Liver (tissue), 9 donors: ENCODE data around the gene GLIPR2. TPM values are rescaled to one million over a fixed set of nuclear protein-coding genes. Genes with fewer than 3 reads are reported as not detected.
"Not testable (repeated sequence)": the region's sequence is repeated elsewhere in the genome, so short reads cannot be mapped to it uniquely, and the experiment has no call there.

Experiments used
- DNase-seq: peaks from one replicate; pipeline ENCODE4 v3.0.0-alpha.2; 2017; ENCODE audit warnings: low spot score
- H3K27ac ChIP-seq, 2 donors: one replicate each; pipeline ENCODE4 v1.7.0; 2013; ENCODE audit warnings: inconsistent platforms in 2 of 2, low read length in 2 of 2, control low read depth in 1 of 2, low read depth in 1 of 2, mild to moderate bottlenecking in 1 of 2
- H3K27me3 ChIP-seq, 4 donors: one replicate each; pipeline versions ENCODE4 v1.6.1 to v1.7.0; 2013; ENCODE audit warnings: low read length in 3 of 4, inconsistent platforms in 1 of 4, mild to moderate bottlenecking in 1 of 4, moderate library complexity in 1 of 4; ENCODE audit not compliant: control insufficient read depth in 4 of 4, insufficient read depth in 4 of 4
- H3K36me3 ChIP-seq, 4 donors: one replicate each; pipeline versions ENCODE4 v1.6.1 to v1.7.0; 2013; ENCODE audit warnings: low read length in 3 of 4, mild to moderate bottlenecking in 3 of 4, low read depth in 1 of 4, moderate library complexity in 1 of 4; ENCODE audit not compliant: control insufficient read depth in 4 of 4, insufficient read depth in 3 of 4
- H3K4me1 ChIP-seq, 4 donors: one replicate each; pipeline versions ENCODE4 v1.6.1 to v1.7.0; 2013; ENCODE audit warnings: low read length in 3 of 4, mild to moderate bottlenecking in 3 of 4, moderate library complexity in 1 of 4; ENCODE audit not compliant: control insufficient read depth in 4 of 4, insufficient read depth in 4 of 4
- H3K4me3 ChIP-seq, 3 donors: one replicate each; pipeline versions ENCODE4 v1.6.1 to v1.7.0; 2013; ENCODE audit warnings: low read length in 3 of 3, control low read depth in 1 of 3, low read depth in 1 of 3, mild to moderate bottlenecking in 1 of 3
- H3K9ac ChIP-seq, 2 donors: one replicate each; pipeline ENCODE4 v1.7.0; 2013; ENCODE audit warnings: low read length in 2 of 2, mild to moderate bottlenecking in 2 of 2, moderate library complexity in 2 of 2, control low read depth in 1 of 2, low read depth in 1 of 2
- H3K9me3 ChIP-seq, 4 donors: one replicate each; pipeline versions ENCODE4 v1.6.1 to v1.7.0; 2013; ENCODE audit warnings: low read length in 3 of 4; ENCODE audit not compliant: control insufficient read depth in 4 of 4
- ATF3 ChIP-seq: IDR thresholded peaks from 2 replicates; pipeline ENCODE4 v1.6.1; 2016; ENCODE audit warnings: antibody characterized with exemption
- CTCF ChIP-seq: fragments of 150-350 bp; IDR thresholded peaks from 2 replicates; pipeline ENCODE4 v1.5.1; 2017; ENCODE audit warnings: improper control_type of control experiment, low read depth, low read length; ENCODE audit not compliant: missing input control
- EGR1 ChIP-seq, 2 donors: IDR thresholded peaks; 2 replicates each; pipeline ENCODE4 v1.6.1; 2016 to 2018; ENCODE audit warnings: antibody characterized with exemption in 2 of 2, low read depth in 2 of 2
- FOXA1 ChIP-seq: IDR thresholded peaks from 2 replicates; pipeline ENCODE4 v1.6.1; 2016; ENCODE audit warnings: antibody characterized with exemption
- FOXA2 ChIP-seq: IDR thresholded peaks from 2 replicates; pipeline ENCODE4 v1.6.1; 2016; ENCODE audit warnings: antibody characterized with exemption
- GABPA ChIP-seq, 2 donors: IDR thresholded peaks in 1 of 2; conservative IDR thresholded peaks in 1 of 2; 2 replicates each; pipeline ENCODE4 v1.6.1; 2016; ENCODE audit warnings: antibody characterized with exemption in 2 of 2, mild to moderate bottlenecking in 1 of 2, moderate library complexity in 1 of 2
- HNF4A ChIP-seq, 2 donors: conservative IDR thresholded peaks; 2 replicates each; pipeline ENCODE4 v1.6.1; 2016; ENCODE audit warnings: antibody characterized with exemption in 2 of 2, mild to moderate bottlenecking in 2 of 2
- HNF4G ChIP-seq: IDR thresholded peaks from 2 replicates; pipeline ENCODE4 v1.6.1; 2016; ENCODE audit warnings: antibody characterized with exemption
- JUND ChIP-seq, 2 donors: IDR thresholded peaks; 2 replicates each; pipeline ENCODE4 v1.6.1; 2016; ENCODE audit warnings: antibody characterized with exemption in 2 of 2
- MAX ChIP-seq: IDR thresholded peaks from 2 replicates; pipeline ENCODE4 v1.6.1; 2016; ENCODE audit warnings: antibody characterized with exemption
- NR2F2 ChIP-seq: IDR thresholded peaks from 2 replicates; pipeline ENCODE4 v1.6.1; 2016; ENCODE audit warnings: antibody characterized with exemption
- RAD21 ChIP-seq, 2 donors: IDR thresholded peaks; 2 replicates each; pipeline ENCODE4 v1.6.1; 2016; ENCODE audit warnings: antibody characterized with exemption in 2 of 2, mild to moderate bottlenecking in 2 of 2
- REST ChIP-seq: IDR thresholded peaks from 2 replicates; pipeline ENCODE4 v1.6.1; 2016; ENCODE audit warnings: antibody characterized with exemption, mild to moderate bottlenecking
- RXRA ChIP-seq, 2 donors: IDR thresholded peaks; 2 replicates each; pipeline ENCODE4 v1.6.1; 2017 to 2018; ENCODE audit warnings: antibody characterized with exemption in 2 of 2, mild to moderate bottlenecking in 1 of 2
- SP1 ChIP-seq: IDR thresholded peaks from 2 replicates; pipeline ENCODE4 v1.6.1; 2018; ENCODE audit warnings: antibody characterized with exemption, mild to moderate bottlenecking
- TAF1 ChIP-seq: conservative IDR thresholded peaks from 2 replicates; pipeline ENCODE4 v1.6.1; 2016; ENCODE audit warnings: antibody characterized with exemption, mild to moderate bottlenecking
- YY1 ChIP-seq: IDR thresholded peaks from 2 replicates; pipeline ENCODE4 v1.6.1; 2016; ENCODE audit warnings: antibody characterized with exemption, mild to moderate bottlenecking
- ZBTB33 ChIP-seq: IDR thresholded peaks from 2 replicates; pipeline ENCODE4 v1.6.1; 2016; ENCODE audit warnings: antibody characterized with exemption
- WGBS: extraction: QIAGEN DNeasy Blood & Tissue Kit; methylation state at CpG from one replicate; pipeline ENCODE4 v1.1.7; 2013; 5-methylcytosine and 5-hydroxymethylcytosine counted together
- polyA plus RNA-seq, 2 donors: library from polyadenylated mRNA; stranded (reverse) in 1 of 2; unstranded in 1 of 2; fragments of 200-250 nt in 1 of 2; fragments of >200 nt in 1 of 2; fragmentation: Nextera tagmentation in 1 of 2; extraction: Ambion mirVana in 1 of 2; gene quantifications; one replicate each; pipeline versions ENCODE4 v1.2.1 to v1.2.3, GENCODE V29; 2013 to 2015
- total RNA-seq, 2 donors: library from RNA; depleted of rRNA; stranded (reverse); fragments of >200 nt; gene quantifications; one replicate each; pipeline ENCODE4 v1.2.3, GENCODE V29; 2014
- donor health status: healthy.
- donor health status: healthy.
- donor health status: healthy.
- donor health status: healthy.
- donor health status: healthy.

GLIPR2 gene
- total and polyA plus RNA-seq, 4 donors, result 1.7 to 17.6 (median 2.9) TPM

GRCh38 chr9:36180243-36180642, 43.7 kb downstream of the GLIPR2 start:
- H3K4me3 ChIP-seq, H3K27me3 ChIP-seq, H3K27ac ChIP-seq, H3K9me3 ChIP-seq, H3K9ac ChIP-seq, H3K36me3 ChIP-seq, H3K4me1 ChIP-seq, DNase-seq: not testable (repeated sequence)
- 86% methylated on average over 6 of the region's 6 CpGs for whole genome bisulfite sequencing

- Histone ChIP-seq H3K27ac (no peak overlapping the region), H3K4me3 (no peak overlapping the region), H3K4me1 (peaks cover 0 to 15% (median 9%) of the 10 kb centered on the region in 4 donors), H3K9ac (no peak overlapping the region), H3K27me3 (no peaks in the 10 kb centered on the region), H3K9me3 (no peaks in the 10 kb centered on the region), H3K36me3 (no peaks in the 10 kb centered on the region)
- TF ChIP-seq JUND (IDR thresholded peaks at IDR 0.05) (no peak), NR2F2 (no peak), MAX (no peak), CTCF (no peak), EGR1 (IDR thresholded peaks at IDR 0.05; ENCODE audit: low read depth in 2 of 2) (no peak), RAD21 (IDR thresholded peaks at IDR 0.05) (no peak), FOXA2 (no peak), SP1 (no peak), GABPA (IDR thresholded peaks at IDR 0.05 in 1 of 2, conservative IDR thresholded peaks at IDR 0.05 in 1 of 2) (no peak), TAF1 (no peak), HNF4G (no peak), HNF4A (conservative IDR thresholded peaks at IDR 0.05) (no peak), ATF3 (no peak), REST (no peak), FOXA1 (no peak), YY1 (no peak), ZBTB33 (no peak), RXRA (IDR thresholded peaks at IDR 0.05) (no peak)
- DNase-seq, result no peak
Measured at GRCh38 chr9:36187414-36187813, 50.9 kb downstream of the GLIPR2 start.
